GM12874 (cell line): ENCODE data around the gene TPM1.

Experiments used
- TF ChIP-seq, protein P1 (sequence below): IDR thresholded peaks from 2 replicates; pipeline ENCODE4 v1.5.1; 2011; ENCODE audit warnings: low read depth, mild to moderate bottlenecking, control low read depth, low read length, moderate library complexity; ENCODE audit not compliant: insufficient read depth

TPM1 gene

DNA sequence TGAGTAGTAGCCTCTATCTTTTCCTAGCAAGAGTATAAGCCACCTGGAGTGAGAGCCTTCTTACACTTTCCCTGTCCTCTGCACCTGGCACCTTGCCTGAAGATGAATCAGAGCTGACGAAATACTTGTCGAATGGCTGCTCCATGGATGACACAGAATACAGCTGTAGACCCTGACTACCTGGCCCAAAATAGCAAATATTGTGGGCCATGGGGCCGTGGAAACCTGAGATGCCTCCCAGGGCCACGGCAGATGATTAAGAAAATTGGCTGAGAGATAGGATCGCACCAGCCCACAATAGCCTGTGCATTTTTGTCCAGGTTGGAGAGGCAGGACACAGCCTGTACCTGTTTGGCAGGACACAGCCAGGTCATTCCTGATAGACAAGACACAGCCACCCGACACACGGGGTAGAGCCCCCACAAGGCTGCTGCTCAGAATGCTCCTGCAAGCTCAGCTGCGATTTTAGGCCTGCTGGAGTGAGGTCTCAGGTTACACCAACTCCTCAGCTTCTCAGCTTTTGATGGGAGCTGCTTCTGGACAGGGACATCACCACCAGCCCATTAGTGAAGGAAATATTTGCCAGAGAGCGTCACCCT, 22.9 kb upstream of the TPM1 start:
- TF ChIP-seq, protein P1, sequence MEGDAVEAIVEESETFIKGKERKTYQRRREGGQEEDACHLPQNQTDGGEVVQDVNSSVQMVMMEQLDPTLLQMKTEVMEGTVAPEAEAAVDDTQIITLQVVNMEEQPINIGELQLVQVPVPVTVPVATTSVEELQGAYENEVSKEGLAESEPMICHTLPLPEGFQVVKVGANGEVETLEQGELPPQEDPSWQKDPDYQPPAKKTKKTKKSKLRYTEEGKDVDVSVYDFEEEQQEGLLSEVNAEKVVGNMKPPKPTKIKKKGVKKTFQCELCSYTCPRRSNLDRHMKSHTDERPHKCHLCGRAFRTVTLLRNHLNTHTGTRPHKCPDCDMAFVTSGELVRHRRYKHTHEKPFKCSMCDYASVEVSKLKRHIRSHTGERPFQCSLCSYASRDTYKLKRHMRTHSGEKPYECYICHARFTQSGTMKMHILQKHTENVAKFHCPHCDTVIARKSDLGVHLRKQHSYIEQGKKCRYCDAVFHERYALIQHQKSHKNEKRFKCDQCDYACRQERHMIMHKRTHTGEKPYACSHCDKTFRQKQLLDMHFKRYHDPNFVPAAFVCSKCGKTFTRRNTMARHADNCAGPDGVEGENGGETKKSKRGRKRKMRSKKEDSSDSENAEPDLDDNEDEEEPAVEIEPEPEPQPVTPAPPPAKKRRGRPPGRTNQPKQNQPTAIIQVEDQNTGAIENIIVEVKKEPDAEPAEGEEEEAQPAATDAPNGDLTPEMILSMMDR, result no peak

- TF ChIP-seq, protein P1, result no peak
Measured at GRCh38 chr15:63020128-63020527, 22.4 kb upstream of the TPM1 start.

DNA sequence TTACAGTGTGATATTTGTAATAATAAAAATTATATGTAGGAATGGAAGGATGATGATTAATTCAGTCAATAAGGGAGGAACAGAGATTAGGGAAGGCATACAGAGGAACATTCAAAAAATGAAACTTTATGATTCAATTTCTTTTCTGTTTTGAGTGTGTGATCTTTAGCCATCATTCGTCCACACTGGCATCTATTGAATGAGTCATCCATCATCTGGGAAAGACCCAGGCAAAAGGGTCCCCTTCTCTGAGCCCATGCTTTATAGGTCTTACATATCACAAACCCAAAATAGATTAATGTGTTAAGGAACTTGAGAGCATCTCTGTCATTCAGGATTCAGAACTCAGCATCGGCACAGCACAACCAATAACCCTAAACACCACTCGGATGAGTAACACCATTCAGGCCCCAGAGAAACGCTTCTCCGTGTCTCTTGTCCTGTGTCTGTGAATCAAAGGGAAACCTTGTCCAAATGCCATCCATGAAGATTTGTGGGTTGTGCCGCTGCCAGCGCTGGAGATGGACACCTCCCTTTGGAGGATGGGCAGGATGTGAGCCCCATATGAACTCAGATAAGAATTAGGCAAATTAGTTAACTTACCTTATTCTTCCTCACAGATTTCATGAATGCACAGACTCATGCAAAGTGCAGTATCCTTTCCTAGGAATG, 21.7 kb upstream of the TPM1 start:
- TF ChIP-seq, protein P1, result no peak

DNA sequence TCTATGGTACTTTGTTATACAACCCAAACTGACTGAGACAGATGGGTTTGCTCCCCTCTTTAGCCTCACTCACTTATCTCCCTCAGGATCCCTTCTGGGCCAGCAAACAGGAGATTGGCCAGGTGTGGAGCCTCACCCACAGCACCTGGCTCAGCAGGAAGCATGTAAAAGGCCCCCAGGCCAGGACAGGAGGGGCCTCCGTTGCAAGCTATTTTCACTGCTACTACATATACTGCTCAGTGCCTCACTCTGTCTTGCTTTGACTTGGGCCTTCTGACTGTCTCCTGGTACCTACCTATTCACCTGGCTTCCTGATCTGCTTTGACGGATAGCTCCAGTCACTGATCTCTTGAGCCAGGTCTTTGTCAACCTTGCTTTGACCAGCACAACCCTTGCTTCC, 20.4 kb upstream of the TPM1 start:
- TF ChIP-seq, protein P1, result no peak

- TF ChIP-seq, protein P1, result no peak
Measured at GRCh38 chr15:63022663-63023062, 19.9 kb upstream of the TPM1 start.

DNA sequence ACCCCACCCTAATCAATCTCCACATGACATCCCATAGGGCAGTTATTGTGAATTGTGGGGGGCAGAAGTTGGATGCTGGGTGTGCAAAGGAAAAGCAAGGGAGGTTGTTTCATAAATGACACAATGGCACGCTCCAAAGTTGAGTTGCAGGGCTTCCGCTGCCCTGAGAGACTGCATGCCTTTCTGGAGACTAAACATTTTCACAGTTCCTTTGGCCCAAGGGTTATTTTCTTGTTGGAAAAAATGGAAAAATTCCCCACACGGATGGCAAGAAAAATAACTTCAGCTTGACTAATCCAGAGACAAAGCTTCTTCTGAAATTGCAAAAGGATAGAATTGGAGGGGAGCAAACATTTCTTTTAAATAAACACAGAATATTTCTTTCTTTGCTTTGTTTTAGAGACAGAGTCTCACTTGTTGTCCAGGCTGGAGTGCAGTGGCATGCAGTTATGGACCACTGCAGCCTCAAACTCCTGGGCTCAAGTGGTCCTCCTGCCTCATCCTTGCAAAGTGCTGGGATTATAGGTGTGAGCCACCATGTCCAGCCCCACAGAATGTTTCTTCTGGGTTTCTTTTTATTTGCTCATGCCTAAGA, 19.1 kb upstream of the TPM1 start:
- TF ChIP-seq, protein P1, result no peak

GRCh38 chr15:63025460-63025859, 17.1 kb upstream of the TPM1 start:
- TF ChIP-seq, protein P1, result 0 out of 2 replicates have a peak, but pooled peaks have one; percentile 7
